IMR-90 (cell line): ENCODE measurements around the gene GYPE. TPM values are rescaled to one million over a fixed set of nuclear protein-coding genes. Genes with fewer than 3 reads are reported as not detected.
"Not testable (repeated sequence)": the region's sequence is repeated elsewhere in the genome, so short reads cannot be mapped to it uniquely, and the experiment has no call there.

Experiments
- ATAC-seq: fragments of 200-7000 bp; cut with Tn5 transposase; 2 replicates; pipeline ENCODE4 v1.9.1; 2020; ENCODE audit warnings: low read depth, mild to moderate bottlenecking, moderate library complexity
- BruUV-seq: library from RNA; stranded (reverse); fragments of 400-500 nt; replicated peaks from 2 replicates; lab custom pipeline; 2021; lab: Mats Ljungman, UMichigan
- CTCF ChIA-PET: fragments of 300-600 bp; formaldehyde crosslinking; extraction: SDS; loops from one replicate; lab custom pipeline; 2021; ENCODE audit warnings: antibody characterized with exemption; lab: Yijun Ruan, JAX
- POLR2A ChIA-PET: fragments of 300-600 bp; sonication (Branson Sonifier 250); formaldehyde crosslinking; loops from one replicate; lab custom pipeline; 2022; ENCODE audit warnings: antibody characterized with exemption; ENCODE audit not compliant: unreplicated experiment; lab: Charles Lee
- DNase-seq: peaks from one replicate; pipeline ENCODE4 v3.0.0; 2013
- H2AFZ ChIP-seq: replicated peaks from 2 replicates; pipeline ENCODE3; 2013; ENCODE audit warnings: low read length, mild to moderate bottlenecking; ENCODE audit not compliant: poor library complexity
- H2AK5ac ChIP-seq: 2 replicates; pipeline ENCODE4 v1.6.1; 2013; ENCODE audit warnings: low read depth, low read length, inconsistent platforms
- H2AK9ac ChIP-seq: replicated peaks from 2 replicates; pipeline ENCODE3; 2013; ENCODE audit warnings: mild to moderate bottlenecking, low read depth, low read length, moderate library complexity; ENCODE audit not compliant: poor library complexity
- H2BK120ac ChIP-seq: 2 replicates; pipeline ENCODE4 v1.6.1; 2013; ENCODE audit warnings: low read depth, low read length, inconsistent platforms
- H2BK15ac ChIP-seq: 3 replicates; pipeline ENCODE4 v1.6.1; 2013; ENCODE audit warnings: low read depth, low read length, inconsistent platforms
- H2BK20ac ChIP-seq: 2 replicates; pipeline ENCODE4 v1.6.1; 2013; ENCODE audit warnings: low read depth, mild to moderate bottlenecking, inconsistent platforms, low read length, moderate library complexity
- H2BK5ac ChIP-seq: 2 replicates; pipeline ENCODE4 v1.6.1; 2013; ENCODE audit warnings: mild to moderate bottlenecking, low read depth, low read length, inconsistent platforms; ENCODE audit not compliant: poor library complexity, severe bottlenecking
- H3K14ac ChIP-seq: replicated peaks from 2 replicates; pipeline ENCODE4 v1.6.1; 2013; ENCODE audit warnings: low read depth, low read length, inconsistent platforms
- H3K18ac ChIP-seq: 2 replicates; pipeline ENCODE4 v1.6.1; 2013; ENCODE audit warnings: low read depth, low read length, control low read depth
- H3K23ac ChIP-seq: 2 replicates; pipeline ENCODE4 v1.6.1; 2013; ENCODE audit warnings: low read depth, low read length, inconsistent platforms
- H3K27ac ChIP-seq: 2 replicates; pipeline ENCODE4 v1.5.1; 2013; ENCODE audit warnings: mild to moderate bottlenecking, control low read depth, low read length; ENCODE audit not compliant: insufficient read depth
- H3K27me3 ChIP-seq: 2 replicates; pipeline ENCODE4 v1.6.1; 2013; ENCODE audit warnings: low read length; ENCODE audit not compliant: control insufficient read depth, insufficient read depth
- H3K36me3 ChIP-seq: 2 replicates; pipeline ENCODE4 v1.6.1; 2013; ENCODE audit warnings: low read length, mixed read lengths; ENCODE audit not compliant: control insufficient read depth, insufficient read depth
- H3K4ac ChIP-seq: 2 replicates; pipeline ENCODE4 v1.6.1; 2013; ENCODE audit warnings: low read depth, low read length, inconsistent platforms
- H3K4me1 ChIP-seq: 2 replicates; pipeline ENCODE4 v1.6.1; 2013; ENCODE audit warnings: low read length, mixed read lengths; ENCODE audit not compliant: control insufficient read depth, insufficient read depth
- H3K4me2 ChIP-seq: 2 replicates; pipeline ENCODE4 v1.6.1; 2013; ENCODE audit warnings: low read depth, mild to moderate bottlenecking, control low read depth, low read length, moderate library complexity
- H3K4me3 ChIP-seq: 2 replicates; pipeline ENCODE4 v1.5.1; 2013; ENCODE audit warnings: low read depth, mild to moderate bottlenecking, control low read depth, low read length, moderate library complexity; ENCODE audit not compliant: insufficient read depth
- H3K56ac ChIP-seq: 2 replicates; pipeline ENCODE4 v1.6.1; 2013; ENCODE audit warnings: low read length, inconsistent platforms; ENCODE audit not compliant: insufficient read depth; ENCODE audit errors: extremely low read depth
- H3K79me1 ChIP-seq, 2 experiments: 2 replicates each; pipeline ENCODE4 v1.6.1; 2013; ENCODE audit warnings: low read length in 2 of 2, inconsistent platforms in 1 of 2, low read depth in 1 of 2
- H3K9ac ChIP-seq: 2 replicates; pipeline ENCODE4 v1.6.1; 2013; ENCODE audit warnings: low read depth, low read length, control low read depth
- H3K9me1 ChIP-seq: 2 replicates; pipeline ENCODE4 v1.6.1; 2013; ENCODE audit warnings: low read length, inconsistent platforms; ENCODE audit not compliant: insufficient read depth
- H3K9me3 ChIP-seq: 2 replicates; pipeline ENCODE4 v1.6.1; 2013; ENCODE audit warnings: low read length; ENCODE audit not compliant: control insufficient read depth, insufficient read depth
- H4K20me1 ChIP-seq: 2 replicates; pipeline ENCODE4 v1.6.1; 2013; ENCODE audit warnings: low read length, inconsistent platforms; ENCODE audit not compliant: insufficient read depth
- H4K5ac ChIP-seq: 2 replicates; pipeline ENCODE4 v1.6.1; 2013; ENCODE audit warnings: mild to moderate bottlenecking, low read depth, low read length, control low read depth
- H4K8ac ChIP-seq, 2 experiments: 2 replicates each; pipeline ENCODE4 v1.6.1; 2013; ENCODE audit warnings: low read depth in 2 of 2, low read length in 2 of 2, control low read depth in 1 of 2, inconsistent platforms in 1 of 2
- H4K91ac ChIP-seq: 2 replicates; pipeline ENCODE4 v1.6.1; 2013; ENCODE audit warnings: low read depth, low read length, inconsistent platforms; ENCODE audit not compliant: insufficient read depth
- WGBS, 2 experiments: methylation state at CpG; one replicate each; pipeline versions ENCODE4 v1.1.5 to v1.1.7; 2013; ENCODE audit warnings: missing lambda C conversion rate in 2 of 2; ENCODE audit not compliant: insufficient read length in 1 of 2; ENCODE audit errors: extremely low coverage in 2 of 2; 5-methylcytosine and 5-hydroxymethylcytosine counted together
- dilution Hi-C: fragments of 300-500 bp; cut with HindIII; formaldehyde crosslinking; loops from one replicate; pipeline ENCODE4 v1.14.3; 2018; ENCODE audit warnings: low sequenced_read_pairs; ENCODE audit not compliant: unreplicated experiment
- in situ Hi-C: fragments of 300-500 bp; cut with MboI; formaldehyde crosslinking; loops from 3 replicates; pipeline ENCODE4 v1.14.3; 2019; ENCODE audit warnings: low sequenced_read_pairs, inconsistent platforms, mixed read lengths
- intact Hi-C: fragments of 100-400 bp; cut with micrococcal nuclease; formaldehyde crosslinking; loops from 2 replicates; pipeline ENCODE4 v1.10.0; 2022
- polyA plus RNA-seq, 3 experiments: library from polyadenylated mRNA; depleted of rRNA; stranded (reverse); fragments of >200 nt; gene quantifications; 2 replicates each; pipeline ENCODE4 v1.2.3, GENCODE V29; 2012; ENCODE audit warnings: low replicate concordance in 1 of 3
- total RNA-seq: library from RNA; depleted of rRNA; stranded (reverse); fragments of >200 nt; gene quantifications from 2 replicates; pipeline ENCODE4 v1.2.3, GENCODE V29; 2012

Gene GYPE
- total and polyA plus RNA-seq, 2 of the 4 experiments (the other 2 are of a cell fraction): 0.36 to 0.54 TPM

DNA sequence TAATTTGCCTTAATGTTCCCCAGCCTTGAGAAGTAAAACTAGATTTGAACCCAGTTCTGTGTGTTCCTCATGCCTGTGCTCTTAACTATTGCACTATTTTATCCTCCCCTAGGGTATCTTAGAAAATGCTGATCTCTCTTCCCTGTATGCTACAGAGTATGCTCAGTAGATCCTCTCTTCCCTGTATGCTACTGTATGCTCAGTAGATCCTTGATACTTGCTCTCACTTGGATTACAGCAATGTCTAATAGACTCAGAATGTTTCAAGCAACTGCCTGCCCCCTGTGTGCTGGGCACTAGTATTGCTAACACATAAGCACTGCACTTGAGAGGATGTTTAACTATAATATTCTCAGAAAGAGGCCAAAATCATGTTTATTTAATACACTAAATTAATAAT lies 928 bp downstream of the GYPE start:
- H3K4me2 ChIP-seq, BruUV-seq, in situ Hi-C loops: not testable (repeated sequence)

GRCh38 chr4:143890323-143890722 lies 15.0 kb downstream of the GYPE start:
- H3K36me3 ChIP-seq, dilution Hi-C loops, DNase-seq, H3K14ac ChIP-seq, H4K8ac ChIP-seq, H3K18ac ChIP-seq, H3K9me3 ChIP-seq, ATAC-seq, H2AK5ac ChIP-seq, H3K4ac ChIP-seq, H3K23ac ChIP-seq, POLR2A ChIA-PET, intact Hi-C loops, H4K20me1 ChIP-seq, H2BK5ac ChIP-seq, H4K91ac ChIP-seq, CTCF ChIA-PET, H3K4me2 ChIP-seq, H2AFZ ChIP-seq, H3K27me3 ChIP-seq, H3K9me1 ChIP-seq, H2BK20ac ChIP-seq, H3K27ac ChIP-seq, H4K5ac ChIP-seq, H2BK120ac ChIP-seq, H3K9ac ChIP-seq, H2AK9ac ChIP-seq, H3K79me1 ChIP-seq, H2BK15ac ChIP-seq, H3K56ac ChIP-seq, in situ Hi-C loops, BruUV-seq, H3K4me1 ChIP-seq, H3K4me3 ChIP-seq: not testable (repeated sequence)
- WGBS, 2 experiments: no CpG with 5 or more reads among the region's 4 CpGs

More for the DNA sequence above, 928 bp downstream of the GYPE start:
- H3K4me1 ChIP-seq, H3K4me3 ChIP-seq, H2AK9ac ChIP-seq, POLR2A ChIA-PET, H3K9me3 ChIP-seq, DNase-seq, H3K56ac ChIP-seq, intact Hi-C loops, CTCF ChIA-PET, H4K91ac ChIP-seq, H2BK120ac ChIP-seq, H4K20me1 ChIP-seq, dilution Hi-C loops, H2BK5ac ChIP-seq, H3K9ac ChIP-seq, H3K27me3 ChIP-seq, H3K23ac ChIP-seq, H3K36me3 ChIP-seq, ATAC-seq, H2AK5ac ChIP-seq, H2AFZ ChIP-seq, H3K79me1 ChIP-seq, H3K14ac ChIP-seq, H2BK20ac ChIP-seq, H3K4ac ChIP-seq, H2BK15ac ChIP-seq, H3K9me1 ChIP-seq, H3K27ac ChIP-seq, H4K5ac ChIP-seq, H3K18ac ChIP-seq, H4K8ac ChIP-seq: not testable (repeated sequence)
